Endothelial cell (in vitro differentiated cells): ENCODE measurements around the gene PANK4. TPM values are rescaled to one million over a fixed set of nuclear protein-coding genes. Genes with fewer than 3 reads are reported as not detected.

Experiments used
- DNase-seq: peaks from one replicate; pipeline ENCODE4 v3.0.0; 2021; ENCODE audit warnings: low spot score
- H3K27ac Mint-ChIP-seq: one replicate; pipeline ENCODE4 v1.8.0; 2021; ENCODE audit warnings: mixed read lengths, inconsistent platforms; ENCODE audit not compliant: unreplicated experiment
- H3K27me3 Mint-ChIP-seq: one replicate; pipeline ENCODE4 v1.8.0; 2021; ENCODE audit warnings: mild to moderate bottlenecking, moderate library complexity, mixed read lengths, inconsistent platforms; ENCODE audit not compliant: unreplicated experiment
- H3K36me3 Mint-ChIP-seq: one replicate; pipeline ENCODE4 v1.8.0; 2021; ENCODE audit warnings: mild to moderate bottlenecking, low read depth, mixed read lengths, inconsistent platforms; ENCODE audit not compliant: unreplicated experiment
- H3K4me1 Mint-ChIP-seq: one replicate; pipeline ENCODE4 v1.8.0; 2021; ENCODE audit warnings: mild to moderate bottlenecking, mixed read lengths, inconsistent platforms; ENCODE audit not compliant: unreplicated experiment
- H3K4me3 Mint-ChIP-seq: one replicate; pipeline ENCODE4 v1.8.0; 2021; ENCODE audit warnings: mild to moderate bottlenecking, mixed read lengths, inconsistent platforms; ENCODE audit not compliant: unreplicated experiment
- H3K9me3 Mint-ChIP-seq: one replicate; pipeline ENCODE4 v1.8.0; 2021; ENCODE audit warnings: mixed read lengths, inconsistent platforms; ENCODE audit not compliant: unreplicated experiment
- total RNA-seq: library from RNA; stranded (reverse); fragmentation: NEBNext Ultra II Directional; extraction: Animal tissue kit (Norgen Biotek cat#: 25700); gene quantifications from one replicate; pipeline ENCODE4 v1.2.1, GENCODE V29; 2021; ENCODE audit not compliant: unreplicated experiment
- TF ChIP-seq, protein P1 (sequence below): fragments of 200-600 bp; sonication (generic); IDR thresholded peaks from one replicate; pipeline ENCODE4 v1.5.0; 2021; ENCODE audit warnings: antibody characterized with exemption; ENCODE audit not compliant: unreplicated experiment

The PANK4 gene
- total RNA-seq, 1 donor from 2014 or later: 32.3 TPM

- Mint-ChIP-seq H3K36me3 (no peaks in the 10 kb centered on the region), H3K4me1 (no peaks in the 10 kb centered on the region), H3K27ac (no peak overlapping the region), H3K4me3 (no peak overlapping the region), H3K27me3 (peaks cover 5% of the 10 kb centered on the region), H3K9me3 (no peaks in the 10 kb centered on the region)
- DNase-seq: no peak
- TF ChIP-seq, protein P1, sequence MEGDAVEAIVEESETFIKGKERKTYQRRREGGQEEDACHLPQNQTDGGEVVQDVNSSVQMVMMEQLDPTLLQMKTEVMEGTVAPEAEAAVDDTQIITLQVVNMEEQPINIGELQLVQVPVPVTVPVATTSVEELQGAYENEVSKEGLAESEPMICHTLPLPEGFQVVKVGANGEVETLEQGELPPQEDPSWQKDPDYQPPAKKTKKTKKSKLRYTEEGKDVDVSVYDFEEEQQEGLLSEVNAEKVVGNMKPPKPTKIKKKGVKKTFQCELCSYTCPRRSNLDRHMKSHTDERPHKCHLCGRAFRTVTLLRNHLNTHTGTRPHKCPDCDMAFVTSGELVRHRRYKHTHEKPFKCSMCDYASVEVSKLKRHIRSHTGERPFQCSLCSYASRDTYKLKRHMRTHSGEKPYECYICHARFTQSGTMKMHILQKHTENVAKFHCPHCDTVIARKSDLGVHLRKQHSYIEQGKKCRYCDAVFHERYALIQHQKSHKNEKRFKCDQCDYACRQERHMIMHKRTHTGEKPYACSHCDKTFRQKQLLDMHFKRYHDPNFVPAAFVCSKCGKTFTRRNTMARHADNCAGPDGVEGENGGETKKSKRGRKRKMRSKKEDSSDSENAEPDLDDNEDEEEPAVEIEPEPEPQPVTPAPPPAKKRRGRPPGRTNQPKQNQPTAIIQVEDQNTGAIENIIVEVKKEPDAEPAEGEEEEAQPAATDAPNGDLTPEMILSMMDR: no peak
Measured at GRCh38 chr1:2477791-2478499, 48.5 kb downstream of the PANK4 start.

DNA sequence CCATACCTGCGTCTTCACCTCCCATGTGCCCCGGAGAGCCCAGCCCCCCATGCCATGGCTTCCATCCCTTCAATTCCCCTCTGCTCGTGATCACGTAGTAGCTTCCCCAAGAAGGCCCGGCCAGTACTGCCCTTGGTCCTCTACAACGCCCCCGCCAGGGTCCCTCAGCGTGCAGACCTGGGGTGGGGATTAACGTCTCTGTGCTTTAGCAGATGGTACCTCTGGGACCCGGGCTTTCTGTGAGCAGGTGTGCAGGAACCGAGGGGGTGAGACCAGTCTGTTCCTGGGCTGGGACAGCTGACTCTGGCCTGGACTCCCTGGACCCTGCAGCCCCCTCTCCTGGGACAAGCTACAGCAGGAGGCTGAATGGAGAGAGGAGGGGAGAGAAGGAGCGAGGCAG is 49.1 kb downstream of the PANK4 start:
- H3K36me3 Mint-ChIP-seq: no peaks in the 10 kb centered on the region
- H3K27me3 Mint-ChIP-seq: peaks cover 5% of the 10 kb centered on the region
- H3K4me1 Mint-ChIP-seq: no peaks in the 10 kb centered on the region
- no peak for DNase-seq
- no peaks in the 10 kb centered on the region for H3K9me3 Mint-ChIP-seq
- H3K4me3 Mint-ChIP-seq: no peak overlapping the region
- H3K27ac Mint-ChIP-seq: no peak overlapping the region
- TF ChIP-seq, protein P1: no peak

DNA sequence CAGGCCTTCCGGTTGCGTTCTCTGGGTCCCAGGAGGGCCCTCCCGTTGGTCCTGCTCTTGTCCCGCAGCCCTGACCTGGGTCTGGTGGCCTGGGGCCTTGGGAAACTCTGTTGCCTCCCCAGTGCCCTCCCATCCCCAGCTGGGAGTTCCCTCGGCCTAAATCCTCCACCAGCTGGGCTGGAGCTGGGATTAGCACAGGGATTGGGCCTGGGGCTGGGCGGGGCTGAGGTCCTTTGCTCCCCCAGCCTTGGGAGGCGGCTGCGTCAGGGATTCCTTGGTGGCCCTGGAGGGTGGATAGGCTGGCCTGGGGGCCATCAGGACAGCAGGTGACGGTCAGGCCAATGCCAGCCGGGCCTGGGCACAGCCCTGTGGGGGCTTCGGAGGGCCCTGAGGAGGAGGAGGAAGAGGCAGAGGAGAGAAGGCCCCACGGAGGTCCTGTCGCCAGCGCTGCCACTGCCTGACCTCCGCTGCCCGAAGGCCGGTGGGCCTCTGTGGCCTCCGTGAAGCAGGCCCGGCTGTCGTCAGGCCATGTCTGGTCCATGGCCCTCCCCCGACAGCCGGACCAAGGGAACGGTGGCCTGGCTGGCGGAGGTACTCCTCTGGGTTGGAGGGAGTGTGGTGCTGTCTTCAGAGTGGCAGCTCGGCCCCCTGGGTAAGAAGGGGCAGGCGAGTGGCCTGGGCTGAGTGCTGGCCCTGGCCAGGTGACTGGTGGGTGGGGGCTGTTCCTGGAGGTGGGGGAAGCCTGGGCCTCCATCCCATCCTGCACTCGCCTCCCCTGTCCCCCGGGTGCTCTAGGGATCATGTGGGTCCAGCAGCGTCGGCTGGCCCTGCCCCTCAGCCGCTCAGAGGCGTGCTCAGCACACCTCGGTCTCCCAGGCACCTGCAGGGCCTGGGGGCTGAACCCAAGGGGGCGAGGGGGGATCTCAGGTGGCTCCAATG is 50.1 kb downstream of the PANK4 start, which contains the start of gene PLCH2:
TSS of gene PLCH2 (plus strand) at position 229 of the 939 bp plus-strand sequence. CDS start at position 529, 300 bp downstream.
- no peak for DNase-seq
- H3K27ac Mint-ChIP-seq: no peak within 1 kb of the TSS
- no peaks in the 10 kb centered on the region for H3K4me1 Mint-ChIP-seq

DNA sequence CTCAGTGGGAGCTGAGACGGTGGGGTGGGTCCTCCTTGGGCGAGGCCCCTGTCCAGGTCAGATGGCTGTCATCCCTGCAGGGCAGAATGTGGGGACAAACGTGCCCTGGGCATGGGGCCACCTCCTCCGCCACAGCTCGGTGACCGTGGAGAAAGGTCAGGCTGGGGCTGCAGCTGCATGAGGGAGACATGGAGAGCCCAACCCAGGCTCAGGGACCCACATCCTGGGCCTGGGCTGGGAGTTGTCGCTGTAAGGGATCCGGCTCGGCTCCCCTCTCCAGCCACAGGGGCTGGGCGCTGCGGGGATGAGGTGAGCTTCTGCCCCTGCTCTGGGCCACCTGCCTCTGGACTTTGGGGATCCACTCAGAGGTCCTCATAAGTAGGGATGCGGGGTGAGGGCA is 50.8 kb downstream of the PANK4 start:
- H3K36me3 Mint-ChIP-seq: no peaks in the 10 kb centered on the region
- H3K27me3 Mint-ChIP-seq: peaks cover 1% of the 10 kb centered on the region
- no peak overlapping the region for H3K4me3 Mint-ChIP-seq
- TF ChIP-seq, protein P1: no peak
- no peak overlapping the region for H3K27ac Mint-ChIP-seq
- DNase-seq: no peak
- H3K4me1 Mint-ChIP-seq: no peaks in the 10 kb centered on the region
- no peaks in the 10 kb centered on the region for H3K9me3 Mint-ChIP-seq

More for the DNA sequence above, 50.1 kb downstream of the PANK4 start, which contains the start of gene PLCH2:
- peaks cover 1% of the 10 kb centered on the region for H3K27me3 Mint-ChIP-seq
- no peaks in the 10 kb centered on the region for H3K36me3 Mint-ChIP-seq
- H3K4me3 Mint-ChIP-seq: no peak within 1 kb of the TSS
- TF ChIP-seq, protein P1: no peak
- H3K9me3 Mint-ChIP-seq: no peaks in the 10 kb centered on the region
